HG03565 (cell line): ENCODE data around the gene SPON1.
A peak's percentile ranks its signal among the peaks of the same experiment; 100 is the strongest.

Experiments
- ATAC-seq: cut with Tn5 transposase; IDR thresholded peaks from one replicate; pipeline ENCODE4 v1.9.1; 2021; ENCODE audit warnings: mild to moderate bottlenecking, moderate library complexity; ENCODE audit not compliant: unreplicated experiment

SPON1 gene

DNA sequence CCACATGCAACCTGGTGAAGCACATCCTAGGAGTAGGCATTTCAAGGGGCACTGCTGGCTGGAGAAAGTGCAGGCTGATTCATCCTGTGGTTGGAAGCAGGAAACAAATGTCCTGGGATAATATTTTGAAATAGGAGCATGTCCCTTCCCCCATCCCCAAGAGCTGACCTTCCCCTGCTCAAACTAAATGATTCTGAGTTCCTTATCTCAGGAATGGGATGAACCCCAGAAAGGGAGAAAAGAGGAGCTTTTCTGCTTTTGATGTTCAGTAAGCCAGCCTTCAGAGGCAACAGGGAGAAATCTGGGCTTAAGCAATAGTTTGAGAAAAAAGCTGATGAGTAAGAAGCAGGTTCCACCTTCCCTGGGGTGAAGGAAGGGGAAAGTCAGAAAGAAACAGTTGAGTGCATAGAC, 19.5 kb upstream of the SPON1 start:
- ATAC-seq = no peak

DNA sequence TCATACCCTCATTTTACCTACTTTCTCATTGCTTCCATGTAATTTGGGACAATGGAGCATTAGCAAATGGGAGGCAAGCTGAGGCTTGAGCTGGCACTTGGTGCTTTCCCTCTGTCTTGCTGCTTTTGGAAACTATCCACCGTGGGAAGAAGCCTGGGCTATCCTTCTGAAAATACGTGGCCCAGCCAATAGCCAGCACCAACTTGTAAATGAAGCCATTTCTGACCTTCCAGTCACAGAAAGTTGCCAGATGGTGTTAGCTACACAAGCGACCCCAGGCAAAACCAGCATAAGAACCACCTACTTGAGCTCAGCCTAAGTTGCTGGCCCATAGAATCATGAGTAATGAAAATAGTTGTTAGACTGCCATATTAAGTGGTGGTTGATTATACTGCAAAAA, 18.5 kb upstream of the SPON1 start:
- ATAC-seq = no peak

DNA sequence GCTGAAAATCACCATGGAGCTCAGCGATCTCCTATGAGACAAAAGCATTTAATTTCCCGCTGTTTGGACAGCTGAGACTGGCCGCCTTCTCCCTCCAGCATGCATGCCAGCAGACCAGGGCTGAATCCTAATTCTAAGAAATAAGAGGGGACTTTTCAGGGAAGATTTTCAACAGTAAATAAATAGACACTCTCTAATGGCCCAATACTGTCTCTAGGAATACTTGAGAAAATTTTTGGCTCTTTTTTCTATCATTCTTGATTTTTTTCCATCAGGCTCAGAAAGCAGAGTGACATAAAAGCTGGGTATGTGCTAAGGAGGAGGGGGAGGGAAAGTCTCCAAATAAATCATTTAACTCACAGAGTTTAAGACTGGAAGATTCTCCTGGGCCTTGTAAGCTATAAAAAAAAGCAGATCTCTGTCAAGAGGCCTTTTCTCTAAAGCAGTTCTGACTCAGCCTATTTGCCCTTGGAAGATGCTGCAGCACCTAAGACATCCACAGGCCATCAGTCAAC, 17.6 kb upstream of the SPON1 start:
- no peak for ATAC-seq

DNA sequence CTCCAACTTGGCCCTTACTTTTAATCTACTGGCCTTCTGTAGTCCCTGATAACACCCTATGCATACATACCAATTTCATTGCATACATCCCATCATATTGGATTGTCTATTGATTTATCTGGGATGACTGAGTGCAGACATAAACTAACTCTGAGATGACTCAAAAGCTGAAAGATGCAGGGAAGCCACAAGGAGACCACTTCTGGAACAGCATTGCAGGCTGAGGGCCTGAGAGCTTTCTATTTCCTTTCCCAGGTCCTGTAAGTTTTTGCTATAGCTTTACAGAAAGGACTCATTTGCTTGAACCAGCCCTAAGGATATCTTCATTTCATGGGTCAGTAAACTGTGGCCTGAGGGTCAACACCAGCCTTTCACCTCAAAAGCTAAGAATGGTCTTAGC, 15.1 kb upstream of the SPON1 start:
- no peak for ATAC-seq

DNA sequence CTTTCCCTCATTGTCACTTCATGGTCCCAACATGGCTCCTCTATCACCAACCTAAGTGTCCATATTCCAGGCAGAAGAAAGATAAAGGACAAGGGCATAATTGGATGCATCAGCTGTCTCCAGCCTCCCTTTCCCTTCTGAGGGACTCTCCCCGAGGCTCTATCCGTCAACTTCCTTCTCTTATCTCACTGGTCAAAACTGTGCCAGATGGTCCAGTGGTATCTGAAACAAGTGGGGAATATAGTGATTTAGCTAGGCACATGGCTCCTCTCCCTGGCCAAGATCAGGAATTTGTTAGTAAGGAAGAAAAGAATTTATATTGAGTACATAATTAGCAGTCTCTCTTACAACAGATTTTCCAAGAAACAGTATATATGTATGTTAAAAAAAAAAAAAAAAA, 12.6 kb upstream of the SPON1 start:
- no peak for ATAC-seq

DNA sequence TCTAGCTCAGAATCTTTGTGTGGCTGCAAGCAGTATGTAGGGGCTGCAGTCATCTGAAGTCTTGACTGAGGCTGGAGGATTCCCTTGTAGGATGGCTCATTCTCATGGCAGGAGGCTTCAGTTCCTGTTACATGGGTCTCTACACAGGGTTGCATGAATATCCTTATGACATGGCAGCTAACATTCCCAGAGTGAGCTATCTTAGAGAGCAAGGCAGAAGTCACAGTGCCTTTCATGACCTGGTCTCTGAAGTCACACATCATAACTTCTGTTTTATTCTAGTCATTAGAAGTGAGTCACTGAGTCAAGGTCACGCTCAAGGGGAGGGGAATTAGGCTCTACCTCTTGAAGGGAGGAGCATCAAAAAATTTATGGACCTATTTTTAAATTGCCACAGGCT, 10.3 kb upstream of the SPON1 start:
- no peak for ATAC-seq

DNA sequence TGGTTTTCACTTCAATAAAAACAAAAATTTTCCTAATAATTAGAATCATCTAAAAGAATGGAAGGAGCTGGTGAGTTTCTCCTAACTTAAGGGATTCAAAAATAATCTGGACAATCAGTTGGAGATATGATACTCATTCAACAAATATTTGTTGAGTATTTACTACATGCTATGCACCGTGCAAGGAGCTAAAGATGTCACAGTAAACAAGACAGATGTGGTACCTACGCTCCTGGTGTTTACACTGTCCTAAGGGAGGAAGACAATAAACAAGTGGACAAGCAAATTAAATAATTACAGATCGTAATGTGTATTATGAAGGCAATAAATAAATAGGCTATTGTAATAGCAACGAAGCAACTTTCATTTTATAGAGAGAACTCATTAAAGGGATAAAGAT, 9.9 kb upstream of the SPON1 start:
- ATAC-seq = no peak

DNA sequence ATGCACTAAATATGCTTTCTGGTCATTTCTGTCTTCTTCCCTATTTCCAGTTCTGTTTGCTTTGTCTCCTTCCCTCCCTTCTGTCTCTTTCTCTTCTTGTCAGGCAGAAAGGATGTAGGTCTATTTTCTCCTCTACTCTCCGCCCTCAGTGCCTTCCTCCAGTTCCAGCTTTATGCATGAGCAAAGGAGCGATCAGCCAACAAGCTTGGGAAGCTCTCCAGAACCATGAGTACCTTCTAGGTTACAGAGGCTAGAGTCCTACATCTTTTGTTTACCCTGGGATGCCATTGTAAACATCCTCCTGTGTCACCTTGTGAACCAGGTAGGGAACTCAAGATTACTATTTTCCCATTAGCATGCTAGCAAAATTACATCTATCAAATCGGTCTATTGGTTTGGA, 7.9 kb upstream of the SPON1 start:
- ATAC-seq = no peak

DNA sequence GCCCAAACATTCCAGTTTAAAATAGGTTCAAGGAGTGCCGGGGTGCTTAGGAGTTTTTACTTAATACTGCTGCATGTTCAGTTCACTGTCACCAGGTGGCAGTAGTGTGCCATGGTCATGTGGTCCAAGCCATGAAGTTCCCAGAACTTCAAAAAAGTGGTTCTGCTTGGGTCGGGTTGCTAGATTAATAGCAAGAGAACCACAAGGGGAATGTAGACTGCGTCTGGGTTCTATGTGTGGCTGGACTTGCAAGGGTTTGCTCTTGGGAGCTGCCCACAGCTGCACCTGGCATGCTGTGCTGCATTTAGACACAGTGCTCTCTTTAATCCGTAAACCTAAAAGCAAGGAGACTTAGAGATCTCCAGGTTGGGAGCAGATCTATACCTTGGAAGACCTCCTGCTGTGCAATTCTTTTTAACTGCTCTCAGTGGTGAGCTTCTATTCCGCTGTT, 6.5 kb upstream of the SPON1 start:
- ATAC-seq = peak; percentile 64

DNA sequence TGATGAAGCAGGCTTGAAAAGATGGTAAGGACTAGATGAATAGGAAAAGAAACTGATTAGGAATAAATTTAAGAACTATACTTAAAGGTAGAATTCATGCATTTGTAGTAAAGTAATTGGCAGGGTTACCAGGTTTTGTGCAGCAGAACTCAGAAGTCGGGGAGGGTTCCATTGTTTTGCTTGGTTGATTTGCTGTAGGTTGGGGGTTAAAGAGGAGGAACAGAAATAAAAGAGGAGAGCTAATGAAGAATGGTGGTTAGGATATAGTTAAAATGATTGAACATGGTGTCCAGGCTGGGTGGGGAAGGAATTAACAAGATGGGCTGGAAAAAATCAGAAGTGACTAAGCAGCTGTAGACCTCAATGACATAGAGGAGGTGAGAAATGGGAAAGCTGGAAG, 5.5 kb upstream of the SPON1 start:
- ATAC-seq = no peak

DNA sequence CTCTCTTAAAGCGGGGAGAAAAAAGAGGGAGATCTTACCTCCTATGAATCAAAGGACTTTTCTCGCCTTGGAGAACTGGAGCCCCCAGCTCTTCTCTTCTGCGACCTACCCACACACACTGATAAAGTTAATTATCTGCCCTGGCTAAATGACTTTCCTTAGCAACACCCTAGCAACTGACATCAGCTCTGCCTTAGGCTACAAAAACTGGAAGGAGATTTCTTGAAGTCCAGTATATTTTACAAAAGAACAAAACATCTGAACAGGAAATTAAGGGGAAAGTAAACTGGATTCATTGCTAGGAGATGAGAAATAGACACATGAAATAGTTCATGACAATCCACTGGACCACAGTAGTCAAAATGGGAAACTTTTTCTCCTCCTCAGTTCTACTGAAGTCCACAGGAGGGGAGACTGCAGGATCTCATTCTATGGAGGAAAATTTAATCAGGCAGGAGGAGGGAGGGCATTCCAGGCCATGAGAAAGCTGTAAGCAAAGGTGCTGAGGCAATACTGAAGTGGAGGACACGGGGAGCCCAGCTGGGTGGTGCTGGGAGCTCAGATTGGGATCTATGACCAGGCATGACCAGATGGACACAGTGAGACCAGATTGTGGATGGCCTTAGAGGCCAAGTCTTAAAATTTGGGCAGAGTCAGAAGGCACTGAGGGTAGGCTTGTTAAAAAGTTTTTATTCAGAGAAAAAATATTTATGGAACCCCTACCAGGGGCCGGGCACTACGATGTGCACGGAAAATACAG, 3.7 kb upstream of the SPON1 start:
- no peak for ATAC-seq

DNA sequence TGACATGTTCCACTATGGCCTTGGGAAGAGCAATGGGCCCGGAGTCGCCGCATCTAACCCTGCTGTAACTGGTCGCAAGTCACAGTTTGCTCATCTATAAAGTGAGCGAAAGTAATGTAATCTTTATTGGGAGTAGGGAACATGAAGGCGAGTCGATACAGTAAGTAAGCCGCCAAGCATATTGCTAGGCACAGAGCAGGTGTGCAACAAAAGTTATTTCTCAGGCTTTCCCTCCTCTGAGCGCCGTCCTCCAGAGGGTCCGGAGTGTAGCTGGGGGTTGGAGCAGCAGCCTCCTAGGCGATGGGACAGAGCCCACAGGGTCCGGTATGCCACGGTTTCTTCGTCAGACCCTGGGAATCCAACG, 343 bp upstream of the SPON1 start:
- no peak for ATAC-seq

DNA sequence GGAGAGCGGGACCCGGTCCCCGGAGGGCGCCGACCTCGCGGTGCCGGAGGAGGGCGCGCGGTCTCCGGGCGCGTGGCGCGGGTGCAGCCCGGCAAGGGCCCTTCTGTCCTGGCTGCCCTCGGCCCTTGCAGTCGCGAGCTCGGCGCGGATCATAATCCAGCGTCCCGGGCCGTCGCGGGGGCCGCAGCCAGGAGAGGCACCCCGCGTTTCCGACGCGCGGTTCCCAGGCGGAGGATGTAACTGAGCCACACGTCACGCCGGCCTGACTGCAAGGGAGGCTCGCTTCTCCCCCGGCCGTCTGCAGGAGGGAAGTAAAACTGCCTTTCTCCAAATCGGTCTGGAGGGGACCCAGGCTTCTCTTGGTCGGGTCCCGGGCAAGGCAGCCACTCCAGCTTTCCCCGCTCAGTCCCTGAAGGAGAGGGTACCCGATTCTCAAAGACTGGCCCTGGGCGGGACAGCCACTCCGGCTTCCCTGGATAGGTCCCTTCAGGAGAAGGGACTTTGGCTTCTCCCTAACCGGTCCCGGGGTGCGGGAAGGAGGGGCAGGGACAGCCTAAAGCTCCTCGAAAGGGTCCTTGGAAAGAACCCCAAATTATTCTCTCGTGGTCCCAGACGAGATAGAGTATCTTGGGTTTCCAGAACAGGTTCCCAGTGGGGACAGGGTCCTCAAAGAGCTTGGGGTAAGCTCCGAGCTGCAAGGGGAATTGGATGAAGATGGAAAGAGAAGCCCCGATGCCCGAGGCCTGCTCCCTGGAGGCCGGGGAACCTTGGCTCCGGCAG, 836 bp downstream of the SPON1 start:
- no peak for ATAC-seq

DNA sequence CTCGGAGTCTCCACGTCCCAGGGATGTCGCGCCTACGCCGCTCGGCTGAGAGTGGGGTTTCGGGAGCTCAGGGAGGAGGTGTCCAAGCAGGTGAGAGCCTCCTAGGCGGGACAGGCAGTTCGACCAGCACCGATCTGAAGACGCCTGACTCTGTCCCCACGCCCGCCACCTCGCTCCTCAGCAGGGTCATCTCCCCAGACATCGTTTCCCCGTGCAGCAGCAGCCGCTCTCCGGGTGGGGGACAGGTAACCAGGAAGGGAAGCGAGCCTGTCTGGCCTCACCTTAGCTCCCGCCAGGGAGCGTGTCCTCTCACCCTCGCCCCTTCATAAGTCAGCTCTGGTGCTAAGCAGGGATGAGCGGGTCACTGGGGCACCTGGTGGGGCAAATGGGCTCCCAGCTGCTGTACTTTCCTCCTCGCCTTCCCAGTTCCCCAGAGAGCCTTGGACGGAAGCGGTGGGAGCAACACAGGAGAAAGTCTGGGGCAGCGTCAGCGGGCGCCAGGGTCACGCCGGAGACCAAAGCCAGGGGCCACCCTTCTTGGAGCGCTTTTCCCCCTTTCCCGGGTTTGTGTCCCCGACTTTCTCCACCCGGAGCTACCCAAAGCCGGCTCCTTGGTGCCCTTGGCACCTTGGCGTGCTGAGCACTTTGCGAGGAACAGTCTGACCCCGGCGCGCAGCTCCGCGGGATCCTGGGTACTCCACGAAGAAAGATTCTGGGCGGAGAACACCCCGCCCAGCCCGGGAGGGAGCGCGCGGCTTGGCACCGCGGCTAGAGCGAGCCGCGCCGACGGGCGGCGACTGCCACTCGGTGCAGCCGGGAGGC, 1.6 kb downstream of the SPON1 start:
- ATAC-seq = no peak

DNA sequence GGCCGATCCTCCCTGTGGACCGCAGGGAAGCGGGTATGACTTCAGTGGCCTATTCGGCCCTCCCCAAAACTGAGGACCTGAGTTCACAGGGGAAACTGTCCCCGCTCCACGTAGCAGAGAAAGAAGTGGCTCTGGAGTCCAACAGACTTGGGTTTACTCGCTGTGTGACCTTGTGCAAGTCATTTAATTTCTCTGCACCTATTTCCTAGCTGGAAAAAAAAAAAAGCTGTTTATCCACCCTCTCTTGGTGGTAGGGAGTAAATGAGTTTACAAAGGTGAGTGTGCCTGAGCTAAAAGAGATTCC, 2.2 kb downstream of the SPON1 start:
- no peak for ATAC-seq

DNA sequence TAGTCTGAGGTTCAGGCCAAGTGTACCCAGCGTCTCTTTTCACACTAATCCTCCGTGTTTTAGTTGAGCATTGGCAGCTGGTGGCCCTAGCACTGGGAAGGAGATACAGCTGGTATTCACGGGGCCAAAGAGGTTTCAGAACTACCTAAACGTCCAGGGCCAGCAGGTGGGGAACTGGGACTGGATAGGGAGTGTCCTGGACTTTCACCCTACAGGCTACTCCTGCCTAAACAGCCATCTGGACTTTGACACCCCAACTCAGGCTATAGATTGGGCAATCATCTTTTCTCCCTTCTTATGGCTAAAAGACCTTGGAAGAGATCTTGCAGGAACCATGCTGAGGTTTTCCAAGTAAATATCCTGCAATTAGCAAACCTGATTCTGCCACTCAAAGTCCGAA, 2.8 kb downstream of the SPON1 start:
- no peak for ATAC-seq

DNA sequence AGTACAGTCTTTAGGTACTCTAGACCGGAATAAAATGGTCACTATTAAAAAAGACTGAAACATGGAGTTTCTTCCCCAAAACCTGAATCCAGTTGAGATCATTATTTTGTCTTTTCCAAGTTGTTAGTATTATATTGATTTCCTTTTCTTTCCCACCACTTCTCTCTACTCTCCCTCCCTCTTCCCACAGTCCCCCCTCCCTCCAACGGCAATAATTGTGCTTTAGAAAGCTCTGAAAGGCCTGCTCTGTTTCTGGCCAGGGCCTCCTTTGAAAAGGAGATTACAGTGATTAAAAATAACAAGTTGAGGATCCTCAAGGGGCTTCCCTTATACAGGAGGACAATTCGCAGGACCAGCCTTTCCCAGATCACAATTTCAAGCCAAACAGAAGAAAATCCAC, 3.5 kb downstream of the SPON1 start:
- no peak for ATAC-seq

DNA sequence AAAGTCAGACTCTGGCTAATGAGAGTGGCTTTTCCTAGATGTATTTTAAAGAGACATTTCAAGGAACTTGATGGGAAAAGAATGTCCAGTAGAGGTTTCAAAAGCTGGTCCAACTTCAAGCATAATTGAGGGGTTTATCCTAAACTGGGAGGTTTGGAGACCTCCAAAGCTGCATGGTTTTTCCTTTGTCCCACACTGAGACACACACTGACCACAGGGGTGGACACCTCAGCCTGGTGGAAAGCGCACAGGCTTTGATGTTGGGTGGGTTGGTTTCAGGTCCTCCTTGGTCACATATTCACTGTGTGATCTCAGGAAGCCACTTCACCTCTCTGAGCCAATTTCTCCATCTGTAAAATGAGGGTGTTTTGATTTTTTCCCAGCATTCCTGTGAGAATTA, 4.0 kb downstream of the SPON1 start:
- no peak for ATAC-seq

DNA sequence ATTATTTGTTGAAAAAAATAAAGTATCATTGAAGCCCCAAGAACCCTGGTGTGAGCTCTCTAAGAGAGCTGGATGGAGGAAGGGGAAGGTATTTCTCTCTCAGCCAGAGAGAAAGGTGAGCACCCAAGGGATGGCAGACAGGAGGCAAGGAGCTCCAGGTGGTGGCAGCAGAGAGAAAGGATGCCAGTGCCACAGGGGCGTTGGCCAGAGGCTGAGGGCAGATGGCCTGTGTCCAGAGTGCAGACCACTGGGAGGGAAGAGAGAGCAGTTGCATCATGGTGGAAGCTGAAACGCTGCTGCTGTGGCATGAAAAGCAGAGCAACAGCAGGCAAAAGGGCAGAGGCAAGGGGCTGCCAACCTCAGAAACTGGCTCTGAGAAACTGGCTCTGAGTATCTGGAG, 8.5 kb downstream of the SPON1 start:
- no peak for ATAC-seq

DNA sequence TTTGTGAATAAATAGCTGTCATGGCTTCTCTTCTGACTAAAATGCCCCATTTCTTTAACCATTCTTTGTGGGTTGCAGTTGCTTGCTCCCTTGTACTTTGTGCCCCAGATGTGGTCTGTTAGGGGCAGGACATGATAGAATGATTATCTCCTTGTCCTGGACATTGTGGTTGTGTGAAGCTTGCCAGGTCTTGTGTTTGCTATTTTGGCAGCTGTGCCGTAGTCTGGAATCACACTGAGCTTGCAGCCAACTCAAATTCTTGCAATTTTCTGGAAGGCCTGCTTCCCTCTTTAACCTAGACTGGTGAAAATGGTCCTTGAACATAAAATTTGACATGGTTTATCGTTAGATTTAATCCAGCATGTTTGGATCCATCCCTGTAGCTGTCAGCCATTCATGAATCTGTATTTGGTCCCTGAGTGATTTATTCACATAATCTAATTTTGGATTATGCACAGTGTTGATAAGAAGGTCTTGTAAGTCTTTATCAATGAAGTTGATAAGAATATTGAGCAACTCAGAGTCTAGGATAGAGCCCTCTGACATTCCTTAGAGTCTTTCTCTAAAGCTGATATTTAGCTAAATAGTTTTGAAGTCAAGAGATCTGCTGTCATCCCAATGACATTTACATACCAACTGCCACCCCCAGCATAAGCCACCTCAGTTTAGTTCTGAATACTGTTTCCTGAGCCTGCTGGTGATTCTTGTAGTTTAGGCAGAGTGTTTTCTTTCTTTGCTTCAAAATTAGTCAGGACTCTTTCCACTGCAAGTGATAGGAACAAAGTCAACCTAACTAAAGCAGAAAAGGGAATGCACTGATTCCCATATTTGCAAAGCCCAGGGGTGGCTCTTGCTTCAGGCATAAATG, 9.8 kb downstream of the SPON1 start:
- no peak for ATAC-seq

DNA sequence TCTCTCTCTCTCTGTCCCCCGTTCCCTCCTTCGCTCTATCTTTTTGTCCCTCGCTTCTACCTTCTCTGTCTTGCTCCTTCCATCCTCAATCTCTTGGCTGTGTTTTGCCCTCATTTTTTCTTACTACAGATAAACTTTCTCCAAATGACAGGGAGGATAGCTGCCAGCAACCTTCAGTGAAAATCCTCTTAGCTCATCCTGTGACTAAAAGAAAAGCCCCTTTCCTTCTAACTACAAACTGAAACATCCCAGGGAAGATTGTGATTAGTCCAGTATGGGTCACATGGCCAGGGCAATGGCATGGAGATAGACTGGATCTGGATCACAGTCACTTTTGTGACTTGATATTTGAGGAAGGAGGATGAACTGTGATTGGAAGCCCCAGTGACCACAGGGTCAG, 10.4 kb downstream of the SPON1 start:
- ATAC-seq = no peak
